Lung (tissue), 12 donors: ENCODE results near the gene GNAO1. TPM values are rescaled to one million over a fixed set of nuclear protein-coding genes. Genes with fewer than 3 reads are reported as not detected.
A peak's percentile ranks its signal among the peaks of the same experiment; 100 is the strongest.

Experiments
- ATAC-seq: fragments of 200-7000 bp; cut with Tn5 transposase; one replicate; pipeline ENCODE4 v1.9.1; 2020; ENCODE audit warnings: moderate number of reproducible peaks; ENCODE audit not compliant: insufficient read depth, low FRiP score
- DNase-seq, 3 donors: peaks; one replicate each; pipeline ENCODE4 v3.0.0-alpha.2; 2013 to 2017
- H3K27ac ChIP-seq, 2 donors: one replicate each; pipeline ENCODE4 v1.5.1; 2013; ENCODE audit warnings: mild to moderate bottlenecking in 2 of 2, moderate library complexity in 2 of 2, control low read depth in 1 of 2, inconsistent platforms in 1 of 2, low read depth in 1 of 2, low read length in 1 of 2
- H3K27me3 ChIP-seq, 3 donors: one replicate each; pipeline ENCODE4 v1.5.1; 2013; ENCODE audit warnings: low read length in 2 of 3; ENCODE audit not compliant: control insufficient read depth in 3 of 3, insufficient read depth in 3 of 3
- H3K36me3 ChIP-seq, 4 donors: one replicate each; pipeline ENCODE4 v1.5.1; 2013; ENCODE audit warnings: low read length in 4 of 4, mild to moderate bottlenecking in 1 of 4, moderate library complexity in 1 of 4; ENCODE audit not compliant: control insufficient read depth in 4 of 4, insufficient read depth in 4 of 4
- H3K4me1 ChIP-seq, 5 donors: one replicate each; pipeline ENCODE4 v1.5.1; 2013; ENCODE audit warnings: low read length in 5 of 5, mild to moderate bottlenecking in 2 of 5, moderate library complexity in 1 of 5; ENCODE audit not compliant: control insufficient read depth in 5 of 5, insufficient read depth in 5 of 5
- H3K4me3 ChIP-seq: one replicate; pipeline ENCODE4 v1.5.1; 2013; ENCODE audit warnings: mild to moderate bottlenecking, control low read depth, moderate library complexity
- H3K9ac ChIP-seq, 2 donors: one replicate each; pipeline ENCODE4 v1.5.1; 2013; ENCODE audit warnings: low read length in 2 of 2, control low read depth in 1 of 2; ENCODE audit not compliant: insufficient read depth in 1 of 2
- H3K9me3 ChIP-seq, 4 donors: one replicate each; pipeline ENCODE4 v1.5.1; 2013; ENCODE audit warnings: low read length in 3 of 4, mild to moderate bottlenecking in 1 of 4, moderate library complexity in 1 of 4; ENCODE audit not compliant: control insufficient read depth in 4 of 4, insufficient read depth in 3 of 4
- WGBS, 2 donors: extraction: QIAGEN DNeasy Blood & Tissue Kit; methylation state at CpG; one replicate each; pipeline ENCODE4 v1.1.7; 2013; 5-methylcytosine and 5-hydroxymethylcytosine counted together
- polyA plus RNA-seq, 2 donors: library from polyadenylated mRNA; stranded (reverse); fragments of 200-250 nt; gene quantifications; one replicate each; pipeline ENCODE4 v1.2.1, GENCODE V29; 2013
- total RNA-seq, 2 donors: library from RNA; depleted of rRNA in 1 of 2; stranded (reverse); fragments of >200 nt in 1 of 2; gene quantifications; one replicate each; pipeline ENCODE4 v1.2.1, GENCODE V29; 2014 to 2021
- TF ChIP-seq, protein P1 (sequence below): IDR thresholded peaks from 2 replicates; pipeline ENCODE4 v1.5.1; 2012; ENCODE audit warnings: mild to moderate bottlenecking; ENCODE audit errors: control extremely low read depth, extremely low read depth
- donor health status: control.
- donor health status: control.
- donor health status: Bipolar disorder and iron deficiency.
- donor health status: healthy.
- donor health status: DM: yes; HTN: yes; CAD: no.

Gene GNAO1
- total and polyA plus RNA-seq, 4 donors: 0.33 to 5.2 (median 0.76) TPM

DNA sequence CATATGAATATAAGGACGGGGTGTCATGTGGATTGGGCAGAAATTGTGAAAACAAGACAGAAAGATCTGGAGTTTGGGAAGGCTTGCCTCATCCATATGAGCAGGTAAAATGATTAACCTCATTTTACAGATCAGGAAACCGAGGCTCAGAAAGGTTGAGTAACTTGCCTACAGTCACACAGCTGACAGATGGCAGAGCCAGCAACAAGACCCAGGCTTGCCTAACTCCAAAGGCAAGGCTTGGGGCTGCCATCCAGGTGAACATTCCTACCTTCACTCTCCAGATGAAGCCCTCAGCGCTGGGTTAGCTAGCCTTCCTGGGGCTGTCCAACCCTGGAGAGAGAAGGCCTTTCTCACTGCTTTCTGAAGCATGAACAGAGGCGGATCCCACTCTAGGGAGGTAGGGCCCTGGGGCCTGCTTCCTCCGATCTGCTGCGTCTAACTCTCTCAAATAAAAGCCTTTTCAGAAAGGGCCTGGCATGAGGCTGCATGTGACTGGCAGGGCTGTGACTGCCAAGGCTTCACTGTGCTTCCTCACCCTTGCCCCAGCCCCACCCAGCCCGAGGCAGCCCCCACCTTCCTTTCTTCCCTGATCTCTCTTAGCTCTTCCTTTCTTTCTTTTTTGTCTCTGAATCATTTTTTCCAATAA is 107.8 kb downstream of the GNAO1 start:
- Histone ChIP-seq H3K9ac (no peak overlapping the region), H3K4me3 (no peak overlapping the region), H3K27me3 (no peaks in the 10 kb centered on the region), H3K4me1 (peaks cover 0 to 38% (median 16%) of the 10 kb centered on the region in 5 donors), H3K9me3 (no peaks in the 10 kb centered on the region), H3K27ac (no peak overlapping the region), H3K36me3 (no peaks in the 10 kb centered on the region)
- TF ChIP-seq, protein P1, sequence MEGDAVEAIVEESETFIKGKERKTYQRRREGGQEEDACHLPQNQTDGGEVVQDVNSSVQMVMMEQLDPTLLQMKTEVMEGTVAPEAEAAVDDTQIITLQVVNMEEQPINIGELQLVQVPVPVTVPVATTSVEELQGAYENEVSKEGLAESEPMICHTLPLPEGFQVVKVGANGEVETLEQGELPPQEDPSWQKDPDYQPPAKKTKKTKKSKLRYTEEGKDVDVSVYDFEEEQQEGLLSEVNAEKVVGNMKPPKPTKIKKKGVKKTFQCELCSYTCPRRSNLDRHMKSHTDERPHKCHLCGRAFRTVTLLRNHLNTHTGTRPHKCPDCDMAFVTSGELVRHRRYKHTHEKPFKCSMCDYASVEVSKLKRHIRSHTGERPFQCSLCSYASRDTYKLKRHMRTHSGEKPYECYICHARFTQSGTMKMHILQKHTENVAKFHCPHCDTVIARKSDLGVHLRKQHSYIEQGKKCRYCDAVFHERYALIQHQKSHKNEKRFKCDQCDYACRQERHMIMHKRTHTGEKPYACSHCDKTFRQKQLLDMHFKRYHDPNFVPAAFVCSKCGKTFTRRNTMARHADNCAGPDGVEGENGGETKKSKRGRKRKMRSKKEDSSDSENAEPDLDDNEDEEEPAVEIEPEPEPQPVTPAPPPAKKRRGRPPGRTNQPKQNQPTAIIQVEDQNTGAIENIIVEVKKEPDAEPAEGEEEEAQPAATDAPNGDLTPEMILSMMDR: no peak
- ATAC-seq (no peak), DNase-seq (no peak)
- 71 to 74% methylated on average over 7 of the region's 7 CpGs for WGBS, 2 donors

DNA sequence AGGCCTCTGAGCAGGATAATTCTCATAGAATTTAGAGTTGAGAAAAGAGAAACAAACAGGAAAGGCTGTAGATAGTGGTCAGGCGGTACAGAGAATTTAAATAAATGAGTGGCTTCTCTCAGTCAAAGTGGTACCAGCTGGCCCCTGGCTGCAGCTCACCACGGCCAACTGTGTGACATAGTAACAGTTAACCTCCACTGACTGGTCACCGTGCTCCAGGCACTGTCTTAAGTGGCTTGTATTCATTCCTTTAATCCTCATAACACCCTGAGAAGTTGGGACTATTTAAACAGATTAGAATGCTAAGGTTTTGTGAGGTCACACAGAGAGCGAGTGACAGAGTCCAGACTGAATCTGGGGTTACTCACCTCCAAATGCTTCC is 108.9 kb downstream of the GNAO1 start:
- Histone ChIP-seq H3K4me3 (no peak overlapping the region), H3K27ac (no peak overlapping the region), H3K36me3 (no peaks in the 10 kb centered on the region), H3K9ac (no peak overlapping the region), H3K4me1 (peaks cover 0 to 31% (median 16%) of the 10 kb centered on the region in 5 donors), H3K27me3 (no peaks in the 10 kb centered on the region), H3K9me3 (no peaks in the 10 kb centered on the region)
- peak in 1 of 3 donors; percentile 9 for DNase-seq
- ATAC-seq: no peak
- TF ChIP-seq, protein P1: no peak
- WGBS, 2 donors: 69 to 83% methylated on average over 4 of the region's 4 CpGs

DNA sequence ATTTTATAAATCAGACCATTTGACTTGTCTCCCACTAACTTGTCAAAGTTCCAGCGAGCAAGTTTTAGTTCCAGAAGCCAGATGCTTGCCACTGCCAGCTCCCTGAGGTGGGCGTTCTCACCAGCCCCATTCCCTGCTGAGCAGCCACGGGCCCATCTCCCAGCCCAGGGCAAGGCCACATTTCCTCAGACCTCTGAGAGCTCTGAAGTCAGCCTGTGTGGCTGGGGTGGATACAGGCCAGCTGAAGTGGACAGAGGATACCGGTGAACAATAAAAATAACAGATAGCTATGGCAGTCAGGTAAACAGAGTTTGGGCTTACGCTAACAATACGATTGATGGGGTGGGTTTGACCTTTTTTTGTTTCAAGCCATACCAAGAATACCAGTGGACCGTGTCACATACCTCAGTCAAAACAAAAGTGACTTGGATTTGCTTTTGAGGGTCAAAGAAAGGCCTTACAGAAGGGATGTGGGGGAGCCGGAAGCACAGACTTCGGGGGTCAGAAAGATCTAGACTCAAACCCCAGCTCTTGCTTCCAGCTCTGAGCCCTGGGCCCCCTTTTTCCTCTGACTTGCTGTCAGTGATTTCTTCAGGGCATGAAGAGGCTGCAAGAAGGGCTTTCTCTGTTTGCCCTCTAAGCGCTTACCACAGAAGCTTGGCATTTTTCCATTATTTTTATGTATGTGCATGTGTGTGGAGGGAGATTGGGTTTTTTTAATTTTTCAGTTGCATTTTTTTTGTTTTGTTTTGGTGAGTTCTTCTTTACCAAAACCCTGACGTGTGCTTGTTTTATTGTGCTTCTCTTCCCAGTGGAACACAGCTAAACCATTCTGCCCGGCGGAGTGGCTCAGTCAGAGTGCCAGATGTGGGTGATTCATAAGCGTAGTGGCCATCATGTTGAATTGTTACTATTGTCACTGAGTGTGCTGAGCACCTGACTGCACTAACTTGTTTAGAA is 109.9 kb downstream of the GNAO1 start:
- H3K36me3 ChIP-seq: no peaks in the 10 kb centered on the region
- ATAC-seq: no peak
- peaks cover 0 to 29% (median 8%) of the 10 kb centered on the region in 5 donors for H3K4me1 ChIP-seq
- H3K4me3 ChIP-seq: no peak overlapping the region
- DNase-seq: peak in 2 of 3 donors; percentile 44 to 49
- WGBS, 2 donors: 63 to 68% methylated on average over 14 of the region's 14 CpGs
- H3K9ac ChIP-seq: no peak overlapping the region
- no peaks in the 10 kb centered on the region for H3K27me3 ChIP-seq
- no peaks in the 10 kb centered on the region for H3K9me3 ChIP-seq
- no peak overlapping the region for H3K27ac ChIP-seq
- TF ChIP-seq, protein P1: no peak
